NCI-H748 (cell line): Measurements from ENCODE around the gene TMC1.
"Not testable (repeated sequence)": the region's sequence is repeated elsewhere in the genome, so short reads cannot be mapped to it uniquely, and the experiment has no call there.

ENCODE experiments used
- DNase-seq: peaks from one replicate; lab custom pipeline; 2025; ENCODE audit not compliant: unreplicated experiment; lab: John Stamatoyannopoulos, UW

Gene TMC1

DNA sequence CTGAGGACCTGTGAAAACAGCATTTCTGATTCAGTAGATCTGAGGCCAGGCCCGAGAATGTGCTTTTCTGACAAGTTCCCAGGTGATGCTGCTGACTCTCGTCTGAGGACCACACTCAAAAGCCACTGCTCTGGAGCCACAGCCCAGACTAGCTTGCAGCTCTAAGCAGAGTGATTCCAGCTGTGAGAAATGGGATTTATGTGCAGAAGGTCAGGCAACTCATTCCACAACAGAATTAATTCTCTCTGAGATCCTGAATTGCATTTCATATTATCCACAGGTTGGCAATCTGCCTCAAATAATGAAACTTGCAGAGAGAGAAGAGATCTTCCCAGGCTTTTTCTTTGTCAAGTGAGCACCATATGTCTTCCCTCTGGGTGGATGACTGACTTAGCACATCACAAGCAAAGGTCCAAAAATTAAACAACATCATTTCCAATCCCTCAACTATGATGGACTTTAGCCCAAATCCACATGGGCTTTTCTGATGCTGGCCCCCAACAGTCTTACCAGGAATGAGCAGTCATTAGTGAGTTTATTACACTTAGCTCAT, 291.2 kb downstream of the TMC1 start:
- no peak for DNase-seq

- DNase-seq = no peak
Observed at GRCh38 chr9:72813544-72813943, 292.1 kb downstream of the TMC1 start.

DNA sequence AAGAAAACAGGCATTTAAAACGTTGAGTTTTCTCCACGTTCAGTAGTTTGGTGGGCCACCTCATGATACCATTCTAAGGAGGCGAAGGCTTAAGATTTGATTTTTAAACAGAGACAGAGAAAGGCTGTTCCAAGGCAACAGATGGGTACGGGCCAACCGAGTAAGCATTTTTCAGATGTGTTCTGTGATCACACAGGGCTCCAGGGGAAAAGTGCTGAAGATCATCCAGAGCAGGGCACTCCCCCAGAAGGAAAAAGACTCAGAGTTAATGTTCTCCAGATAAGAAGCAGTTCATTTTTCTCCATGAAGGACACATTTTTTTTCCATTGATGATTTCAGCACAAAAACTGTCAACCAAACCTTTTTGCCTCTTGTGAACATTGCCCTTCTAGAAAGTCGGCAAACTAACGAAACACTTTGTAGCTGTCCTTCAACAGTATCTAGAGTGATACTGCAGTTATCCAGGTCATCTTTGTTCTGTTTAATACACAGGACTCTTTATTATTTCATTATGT, 292.7 kb downstream of the TMC1 start:
- DNase-seq = no peak

- no peak for DNase-seq
Observed at GRCh38 chr9:72816666-72817065, 295.3 kb downstream of the TMC1 start.

GRCh38 chr9:72817413-72817812, 296.0 kb downstream of the TMC1 start:
- DNase-seq = no peak

DNA sequence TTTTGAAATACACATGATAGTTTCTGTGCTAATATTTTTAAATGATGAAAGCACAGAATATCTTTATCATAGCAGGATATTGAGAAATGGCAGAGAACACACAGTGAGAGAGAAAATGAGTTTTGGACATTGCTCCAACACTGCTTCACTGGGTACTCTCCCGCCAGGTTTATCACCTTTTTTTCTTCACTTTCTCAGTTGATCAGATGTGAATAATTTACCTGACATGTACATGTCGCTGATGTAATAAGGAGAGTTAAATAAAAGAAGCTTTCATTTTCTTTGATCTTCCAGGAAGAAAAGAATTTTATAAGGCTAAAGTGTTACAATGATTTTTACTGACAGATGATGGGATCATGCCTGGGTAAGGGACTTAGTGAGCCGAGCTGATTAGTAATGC, 297.0 kb downstream of the TMC1 start:
- no peak for DNase-seq

- no peak for DNase-seq
Observed at GRCh38 chr9:72823971-72824370, 302.6 kb downstream of the TMC1 start.

- no peak for DNase-seq
Observed at GRCh38 chr9:72826996-72827949, 305.9 kb downstream of the TMC1 start.

GRCh38 chr9:72827950-72828731, 306.7 kb downstream of the TMC1 start:
- no peak for DNase-seq

GRCh38 chr9:72834994-72835393, 313.6 kb downstream of the TMC1 start:
- DNase-seq = no peak

GRCh38 chr9:72836790-72837189, 315.4 kb downstream of the TMC1 start:
- no peak for DNase-seq

- no peak for DNase-seq
Observed at GRCh38 chr9:72839085-72839484, 317.7 kb downstream of the TMC1 start.

DNA sequence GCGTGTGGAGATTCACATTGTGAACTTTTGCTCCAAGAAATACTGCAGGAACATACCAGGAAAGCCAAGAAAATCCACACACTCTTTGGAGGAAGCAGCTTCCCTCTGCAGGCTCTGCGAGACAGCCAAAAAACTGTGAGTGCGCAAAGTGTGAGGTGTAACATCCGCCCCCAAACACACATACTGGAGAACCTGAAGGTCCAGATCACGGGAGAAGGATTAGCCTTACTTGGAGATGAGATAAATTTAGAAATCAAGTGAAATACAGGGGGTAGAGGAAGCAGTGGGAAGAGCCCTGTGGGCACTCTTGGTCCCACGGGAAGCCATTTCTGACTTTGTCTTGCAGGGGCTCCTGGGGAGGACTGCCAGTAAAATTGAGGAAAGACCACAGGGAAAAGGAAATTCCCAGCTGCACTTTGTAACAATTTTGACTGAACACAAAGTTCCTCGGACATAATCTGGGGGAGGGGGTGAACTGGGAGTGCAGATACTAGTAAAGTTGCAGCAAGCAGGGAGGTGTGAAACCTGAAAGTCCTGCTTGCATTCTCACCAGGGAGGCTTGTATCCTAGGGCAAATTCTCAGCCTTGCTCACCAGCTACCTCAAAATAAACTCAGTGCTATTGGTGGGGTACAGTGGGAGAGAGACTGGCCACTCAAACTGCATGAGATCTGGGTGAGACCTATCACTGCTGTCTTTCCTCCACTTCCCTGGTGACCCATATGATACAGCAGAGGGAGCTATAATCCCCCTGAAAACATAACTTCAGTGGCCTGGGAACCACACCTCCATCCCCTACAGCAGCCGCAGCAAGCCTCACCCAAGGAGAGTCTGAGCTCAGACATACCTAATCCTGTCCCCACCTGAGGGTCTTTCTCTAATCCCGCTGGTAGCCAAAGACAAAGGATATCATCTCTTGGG, 322.4 kb downstream of the TMC1 start:
- DNase-seq = peak; percentile 40

GRCh38 chr9:72844440-72844768, 323.0 kb downstream of the TMC1 start:
- DNase-seq = peak; percentile 40

- DNase-seq = not testable (repeated sequence)
Observed at GRCh38 chr9:72845052-72845451, 323.6 kb downstream of the TMC1 start.

DNA sequence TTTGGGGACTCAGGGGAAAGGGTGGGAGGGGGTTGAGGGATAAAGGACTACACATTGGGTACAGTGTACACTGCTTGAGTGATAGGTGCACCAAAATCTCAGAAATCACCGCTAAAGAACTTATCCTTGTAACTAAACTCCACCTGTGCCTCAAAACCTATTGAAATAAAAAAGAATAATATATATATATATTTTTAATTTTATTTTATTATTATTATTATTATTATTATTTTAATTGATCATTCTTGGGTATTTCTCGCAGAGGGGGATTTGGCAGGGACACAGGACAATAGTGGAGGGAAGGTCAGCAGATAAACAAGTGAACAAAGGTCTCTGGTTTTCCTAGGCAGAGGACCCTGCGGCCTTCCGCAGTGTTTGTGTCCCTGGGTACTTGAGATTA, 328.8 kb downstream of the TMC1 start:
- DNase-seq = not testable (repeated sequence)

- DNase-seq = no peak
Observed at GRCh38 chr9:72855321-72855720, 333.9 kb downstream of the TMC1 start.

DNA sequence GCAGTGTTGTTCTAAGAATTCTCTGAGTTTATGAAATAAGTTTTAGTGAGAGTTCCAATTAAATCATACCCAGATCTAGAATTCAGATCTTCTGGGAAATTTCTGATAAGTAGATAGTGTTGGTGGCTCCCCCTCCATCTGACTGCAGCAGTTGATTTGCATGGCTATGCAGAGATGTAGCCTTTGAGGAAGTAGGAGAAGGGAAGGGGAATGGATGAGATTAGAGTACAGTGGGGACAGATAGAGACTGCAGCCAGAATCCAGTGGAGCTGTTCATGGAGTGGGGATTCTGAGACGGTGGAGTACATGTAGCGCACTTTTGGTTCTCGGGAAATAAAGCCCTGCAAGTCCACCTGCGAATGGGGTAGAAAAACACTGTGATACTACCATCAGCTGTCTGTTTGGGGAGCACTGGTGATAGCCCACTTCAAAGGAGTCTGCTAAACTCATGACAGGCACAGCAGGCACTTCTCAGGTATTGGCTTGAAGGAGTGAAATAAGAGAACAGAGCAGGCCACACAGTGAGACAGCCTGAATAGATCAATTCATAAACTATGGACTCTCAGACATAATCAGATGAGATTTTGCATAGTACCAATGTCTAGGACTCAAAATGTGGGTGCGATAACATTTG, 334.6 kb downstream of the TMC1 start:
- no peak for DNase-seq

DNA sequence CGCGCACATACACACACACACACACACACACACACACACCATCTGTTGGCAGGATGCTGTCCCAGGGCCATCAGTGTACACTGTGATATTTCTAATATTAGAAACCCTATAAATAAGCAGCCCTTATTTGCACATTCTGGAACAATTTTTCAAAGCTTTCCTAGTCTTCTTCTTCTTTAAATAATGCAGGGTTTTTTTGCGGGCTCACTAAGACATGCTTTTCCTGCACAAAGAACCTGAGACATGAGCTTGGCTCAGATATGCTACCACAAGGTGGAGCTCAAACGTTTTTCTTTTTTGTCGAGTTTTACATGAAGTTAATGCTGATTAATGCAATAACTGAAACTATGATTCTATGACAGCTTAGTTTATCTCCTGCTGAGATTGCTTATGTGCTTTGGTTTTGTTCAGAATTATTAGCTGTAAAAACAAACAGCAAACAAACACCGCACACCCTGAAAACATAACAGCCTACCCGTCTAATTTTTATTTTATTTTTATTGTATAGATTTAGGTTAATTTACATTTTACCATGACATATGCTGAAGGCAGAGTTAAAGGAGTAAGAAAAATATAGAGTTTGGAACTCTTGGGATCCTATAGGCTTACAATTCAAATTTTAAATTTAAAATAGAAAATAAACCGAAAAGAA, 335.7 kb downstream of the TMC1 start:
- DNase-seq = peak; percentile 66

- no peak for DNase-seq
Observed at GRCh38 chr9:72857624-72857996, 336.2 kb downstream of the TMC1 start.
